Measurements from ENCODE around the gene IRS2.
A peak's percentile ranks its signal among the peaks of the same experiment; 100 is the strongest.

Gene IRS2

GRCh38 chr13:109785141-109785891 is 1.1 kb downstream of the IRS2 start:
- Histone ChIP-seq H3K36me3 (ENCODE audit: insufficient read depth, low read depth, low read length) (peaks cover 10% of the 10 kb centered on the region), H3K9ac (ENCODE audit: low read depth, low read length) (peak overlapping the region; percentile 56; the same call in 1 of the 2 replicates), H3K4me3 (ENCODE audit: low read length) (peak overlapping the region; percentile 74), H3K4me1 (ENCODE audit: insufficient read depth, low read length) (peaks cover 11% of the 10 kb centered on the region; the same call in 1 of the 2 replicates), H3K9me3 (ENCODE audit: insufficient read depth, low read depth, low read length) (no peaks in the 10 kb centered on the region), H3K27me3 (ENCODE audit: insufficient read depth, low read length) (peaks cover 13% of the 10 kb centered on the region; the same call in 1 of the 2 replicates), H3K27ac (ENCODE audit: low read length) (no peak overlapping the region)

- peaks cover 13% of the 10 kb centered on the region for H3K4me1 ChIP-seq (ENCODE audit: insufficient read depth, low read length)
- H3K27me3 ChIP-seq (ENCODE audit: insufficient read depth, low read length) = peaks cover 13% of the 10 kb centered on the region; the same call in 1 of the 2 replicates
- no peak overlapping the region for H3K27ac ChIP-seq (ENCODE audit: low read length)
- H3K9me3 ChIP-seq (ENCODE audit: insufficient read depth, low read depth, low read length) = no peaks in the 10 kb centered on the region
- peaks cover 16% of the 10 kb centered on the region for H3K36me3 ChIP-seq (ENCODE audit: insufficient read depth, low read depth, low read length)
- H3K4me3 ChIP-seq (ENCODE audit: low read length) = peak overlapping the region; percentile 74
- peak overlapping the region; percentile 56; the same call in 1 of the 2 replicates for H3K9ac ChIP-seq (ENCODE audit: low read depth, low read length)
Measured at GRCh38 chr13:109784590-109785140, 1.7 kb downstream of the IRS2 start.

GRCh38 chr13:109783815-109784589 is 2.4 kb downstream of the IRS2 start:
- Histone ChIP-seq H3K4me3 (ENCODE audit: low read length) (peak overlapping the region; percentile 61; the same call in 1 of the 2 replicates), H3K36me3 (ENCODE audit: insufficient read depth, low read depth, low read length) (peaks cover 21% of the 10 kb centered on the region), H3K27me3 (ENCODE audit: insufficient read depth, low read length) (peaks cover 9% of the 10 kb centered on the region; the same call in 1 of the 2 replicates), H3K27ac (ENCODE audit: low read length) (no peak overlapping the region), H3K9ac (ENCODE audit: low read depth, low read length) (no peak overlapping the region), H3K9me3 (ENCODE audit: insufficient read depth, low read depth, low read length) (no peaks in the 10 kb centered on the region), H3K4me1 (ENCODE audit: insufficient read depth, low read length) (peaks cover 18% of the 10 kb centered on the region)

- Histone ChIP-seq H3K9me3 (ENCODE audit: insufficient read depth, low read depth, low read length) (no peaks in the 10 kb centered on the region), H3K9ac (ENCODE audit: low read depth, low read length) (no peak overlapping the region), H3K4me3 (ENCODE audit: low read length) (no peak overlapping the region), H3K27me3 (ENCODE audit: insufficient read depth, low read length) (peaks cover 4% of the 10 kb centered on the region; the same call in 1 of the 2 replicates), H3K27ac (ENCODE audit: low read length) (no peak overlapping the region), H3K36me3 (ENCODE audit: insufficient read depth, low read depth, low read length) (peaks cover 21% of the 10 kb centered on the region), H3K4me1 (ENCODE audit: insufficient read depth, low read length) (peaks cover 23% of the 10 kb centered on the region)
Measured at GRCh38 chr13:109783447-109783814, 3.0 kb downstream of the IRS2 start.

- H3K4me1 ChIP-seq (ENCODE audit: insufficient read depth, low read length) = peaks cover 28% of the 10 kb centered on the region
- H3K4me3 ChIP-seq (ENCODE audit: low read length) = no peak overlapping the region
- no peaks in the 10 kb centered on the region for H3K27me3 ChIP-seq (ENCODE audit: insufficient read depth, low read length)
- no peak overlapping the region for H3K9ac ChIP-seq (ENCODE audit: low read depth, low read length)
- no peaks in the 10 kb centered on the region for H3K9me3 ChIP-seq (ENCODE audit: insufficient read depth, low read depth, low read length)
- peaks cover 25% of the 10 kb centered on the region for H3K36me3 ChIP-seq (ENCODE audit: insufficient read depth, low read depth, low read length)
- H3K27ac ChIP-seq (ENCODE audit: low read length) = no peak overlapping the region
Measured at GRCh38 chr13:109782823-109783431, 3.5 kb downstream of the IRS2 start.

GRCh38 chr13:109782066-109782822 is 4.1 kb downstream of the IRS2 start:
- no peak overlapping the region for H3K27ac ChIP-seq (ENCODE audit: low read length)

GRCh38 chr13:109781384-109782065 is 4.9 kb downstream of the IRS2 start:
- no peaks in the 10 kb centered on the region for H3K27me3 ChIP-seq (ENCODE audit: insufficient read depth, low read length)
- peaks cover 31% of the 10 kb centered on the region for H3K4me1 ChIP-seq (ENCODE audit: insufficient read depth, low read length)
- H3K27ac ChIP-seq (ENCODE audit: low read length) = no peak overlapping the region
- H3K4me3 ChIP-seq (ENCODE audit: low read length) = peak overlapping the region; percentile 33; the same call in 1 of the 2 replicates
- peaks cover 25% of the 10 kb centered on the region for H3K36me3 ChIP-seq (ENCODE audit: insufficient read depth, low read depth, low read length)
- no peaks in the 10 kb centered on the region for H3K9me3 ChIP-seq (ENCODE audit: insufficient read depth, low read depth, low read length)
- H3K9ac ChIP-seq (ENCODE audit: low read depth, low read length) = 0 out of 2 replicates have a peak overlapping the region, but pooled peaks have one; percentile 0

More at GRCh38 chr13:109782066-109782822, 4.1 kb downstream of the IRS2 start:
- Histone ChIP-seq H3K27me3 (ENCODE audit: insufficient read depth, low read length) (no peaks in the 10 kb centered on the region), H3K4me1 (ENCODE audit: insufficient read depth, low read length) (peaks cover 31% of the 10 kb centered on the region), H3K9me3 (ENCODE audit: insufficient read depth, low read depth, low read length) (no peaks in the 10 kb centered on the region), H3K36me3 (ENCODE audit: insufficient read depth, low read depth, low read length) (peaks cover 25% of the 10 kb centered on the region), H3K4me3 (ENCODE audit: low read length) (no peak overlapping the region), H3K9ac (ENCODE audit: low read depth, low read length) (no peak overlapping the region)

GRCh38 chr13:109780845-109781383 is 5.5 kb downstream of the IRS2 start:
- H3K4me3 ChIP-seq (ENCODE audit: low read length) = peak overlapping the region; percentile 33; the same call in 1 of the 2 replicates
- H3K27ac ChIP-seq (ENCODE audit: low read length) = no peak overlapping the region
- 0 out of 2 replicates have a peak overlapping the region, but pooled peaks have one; percentile 0 for H3K9ac ChIP-seq (ENCODE audit: low read depth, low read length)
- H3K9me3 ChIP-seq (ENCODE audit: insufficient read depth, low read depth, low read length) = no peaks in the 10 kb centered on the region
- H3K4me1 ChIP-seq (ENCODE audit: insufficient read depth, low read length) = peaks cover 31% of the 10 kb centered on the region
- peaks cover 25% of the 10 kb centered on the region for H3K36me3 ChIP-seq (ENCODE audit: insufficient read depth, low read depth, low read length)
- no peaks in the 10 kb centered on the region for H3K27me3 ChIP-seq (ENCODE audit: insufficient read depth, low read length)

GRCh38 chr13:109779876-109780510 is 6.4 kb downstream of the IRS2 start:
- no peaks in the 10 kb centered on the region for H3K9me3 ChIP-seq (ENCODE audit: insufficient read depth, low read depth, low read length)
- H3K4me1 ChIP-seq (ENCODE audit: insufficient read depth, low read length) = peaks cover 31% of the 10 kb centered on the region
- H3K4me3 ChIP-seq (ENCODE audit: low read length) = 0 out of 2 replicates have a peak overlapping the region, but pooled peaks have one; percentile 33
- no peak overlapping the region for H3K27ac ChIP-seq (ENCODE audit: low read length)
- peaks cover 25% of the 10 kb centered on the region for H3K36me3 ChIP-seq (ENCODE audit: insufficient read depth, low read depth, low read length)
- no peak overlapping the region for H3K9ac ChIP-seq (ENCODE audit: low read depth, low read length)
- H3K27me3 ChIP-seq (ENCODE audit: insufficient read depth, low read length) = no peaks in the 10 kb centered on the region

GRCh38 chr13:109779074-109779473 is 7.3 kb downstream of the IRS2 start:
- Histone ChIP-seq H3K27me3 (ENCODE audit: insufficient read depth, low read length) (no peaks in the 10 kb centered on the region), H3K4me1 (ENCODE audit: insufficient read depth, low read length) (peaks cover 31% of the 10 kb centered on the region), H3K9me3 (ENCODE audit: insufficient read depth, low read depth, low read length) (no peaks in the 10 kb centered on the region), H3K9ac (ENCODE audit: low read depth, low read length) (no peak overlapping the region), H3K27ac (ENCODE audit: low read length) (no peak overlapping the region), H3K36me3 (ENCODE audit: insufficient read depth, low read depth, low read length) (peaks cover 25% of the 10 kb centered on the region), H3K4me3 (ENCODE audit: low read length) (peak overlapping the region; percentile 28; the same call in 1 of the 2 replicates)

All from iPS-20b (cell line).